Left lung (tissue), 10 donors: ENCODE measurements around the gene TMEM271. TPM values are rescaled to one million over a fixed set of nuclear protein-coding genes. Genes with fewer than 3 reads are reported as not detected.

Experiments
- ATAC-seq: fragments of 200-7000 bp; cut with Tn5 transposase; one replicate; pipeline ENCODE4 v1.9.1; 2020; ENCODE audit warnings: moderate library complexity
- DNase-seq, 4 donors: peaks; one replicate each; pipeline ENCODE4 v3.0.0-alpha.2; 2013 to 2020
- H3K27ac ChIP-seq, 2 donors: fragments of 200-600 bp; sonication (generic) in 1 of 2; one replicate each; pipeline versions ENCODE4 v1.5.0 to v1.8.0; 2020 to 2021
- H3K27me3 ChIP-seq, 2 donors: fragments of 200-600 bp; sonication (generic) in 1 of 2; one replicate each; pipeline versions ENCODE4 v1.5.0 to v1.8.0; 2020 to 2021
- H3K36me3 ChIP-seq, 2 donors: fragments of 200-600 bp; sonication (generic) in 1 of 2; one replicate each; pipeline versions ENCODE4 v1.5.0 to v1.8.0; 2020 to 2021
- H3K4me1 ChIP-seq, 2 donors: fragments of 200-600 bp; one replicate each; pipeline ENCODE4 v1.8.0; 2021
- H3K4me3 ChIP-seq, 2 donors: fragments of 200-600 bp; sonication (generic) in 1 of 2; one replicate each; pipeline versions ENCODE4 v1.5.0 to v1.8.0; 2020 to 2021; ENCODE audit warnings: mild to moderate bottlenecking in 1 of 2
- H3K9me3 ChIP-seq, 2 donors: fragments of 200-600 bp; sonication (generic) in 1 of 2; one replicate each; pipeline versions ENCODE4 v1.5.0 to v1.8.0; 2020 to 2021
- intact Hi-C, 2 donors: fragments of 100-400 bp; cut with DNase I; formaldehyde crosslinking; loops; one replicate each; pipeline versions ENCODE4 v1.11.2 to v1.14.2; 2022
- polyA plus RNA-seq, 6 donors: library from polyadenylated mRNA; unstranded; fragments of 120-200 nt; gene quantifications; one replicate each; pipeline ENCODE4 v1.2.1, GENCODE V29; 2013; ENCODE audit not compliant: insufficient read length in 6 of 6
- total RNA-seq, 2 donors: library from RNA; stranded (reverse); fragmentation: NEBNext Ultra II Directional; extraction: Animal tissue kit (Norgen Biotek cat#: 25700); gene quantifications; one replicate each; pipeline ENCODE4 v1.2.1, GENCODE V29; 2021
- TF ChIP-seq, protein P1 (sequence below), 2 donors: fragments of 200-600 bp; sonication (generic) in 1 of 2; IDR thresholded peaks; one replicate each; pipeline versions ENCODE4 v1.5.0 to v1.8.0; 2021; ENCODE audit warnings: antibody characterized with exemption in 2 of 2
- donor health status: DM: no; HTN: yes; CAD: no.
- donor health status: DM: no; HTN: no; CAD: no.

Gene TMEM271
- total and polyA plus RNA-seq, 8 donors, result not detected

DNA sequence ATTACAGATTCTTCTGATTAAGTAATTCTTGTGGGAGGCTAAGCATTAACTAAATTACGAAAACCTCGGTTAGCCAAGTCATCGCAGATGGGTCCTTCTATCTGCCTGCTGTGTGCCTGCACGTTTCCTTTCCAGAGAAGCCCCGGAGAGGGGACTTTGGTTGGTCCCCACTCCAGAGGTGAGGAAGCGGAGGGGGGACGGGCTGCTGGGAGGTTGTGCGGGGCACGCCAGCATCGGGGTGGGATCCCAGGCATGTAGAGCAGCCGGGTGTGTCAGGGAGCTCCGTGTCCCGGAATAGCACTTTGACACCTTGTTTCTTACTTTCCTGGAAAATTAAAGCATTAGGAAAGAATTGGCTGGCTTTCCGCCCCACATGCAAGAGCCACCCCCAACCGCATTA lies 50.4 kb downstream of the TMEM271 start:
- Histone ChIP-seq H3K27ac (no peak overlapping the region), H3K27me3 (no peaks in the 10 kb centered on the region), H3K4me1 (no peaks in the 10 kb centered on the region), H3K4me3 (no peak overlapping the region), H3K36me3 (peaks cover 4 to 99% of the 10 kb centered on the region in 2 donors), H3K9me3 (no peaks in the 10 kb centered on the region)
- TF ChIP-seq, protein P1, sequence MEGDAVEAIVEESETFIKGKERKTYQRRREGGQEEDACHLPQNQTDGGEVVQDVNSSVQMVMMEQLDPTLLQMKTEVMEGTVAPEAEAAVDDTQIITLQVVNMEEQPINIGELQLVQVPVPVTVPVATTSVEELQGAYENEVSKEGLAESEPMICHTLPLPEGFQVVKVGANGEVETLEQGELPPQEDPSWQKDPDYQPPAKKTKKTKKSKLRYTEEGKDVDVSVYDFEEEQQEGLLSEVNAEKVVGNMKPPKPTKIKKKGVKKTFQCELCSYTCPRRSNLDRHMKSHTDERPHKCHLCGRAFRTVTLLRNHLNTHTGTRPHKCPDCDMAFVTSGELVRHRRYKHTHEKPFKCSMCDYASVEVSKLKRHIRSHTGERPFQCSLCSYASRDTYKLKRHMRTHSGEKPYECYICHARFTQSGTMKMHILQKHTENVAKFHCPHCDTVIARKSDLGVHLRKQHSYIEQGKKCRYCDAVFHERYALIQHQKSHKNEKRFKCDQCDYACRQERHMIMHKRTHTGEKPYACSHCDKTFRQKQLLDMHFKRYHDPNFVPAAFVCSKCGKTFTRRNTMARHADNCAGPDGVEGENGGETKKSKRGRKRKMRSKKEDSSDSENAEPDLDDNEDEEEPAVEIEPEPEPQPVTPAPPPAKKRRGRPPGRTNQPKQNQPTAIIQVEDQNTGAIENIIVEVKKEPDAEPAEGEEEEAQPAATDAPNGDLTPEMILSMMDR (IDR thresholded peaks at IDR 0.05), result no peak
- no peak for ATAC-seq
- DNase-seq, result no peak
- intact Hi-C loops, result no loop called here

DNA sequence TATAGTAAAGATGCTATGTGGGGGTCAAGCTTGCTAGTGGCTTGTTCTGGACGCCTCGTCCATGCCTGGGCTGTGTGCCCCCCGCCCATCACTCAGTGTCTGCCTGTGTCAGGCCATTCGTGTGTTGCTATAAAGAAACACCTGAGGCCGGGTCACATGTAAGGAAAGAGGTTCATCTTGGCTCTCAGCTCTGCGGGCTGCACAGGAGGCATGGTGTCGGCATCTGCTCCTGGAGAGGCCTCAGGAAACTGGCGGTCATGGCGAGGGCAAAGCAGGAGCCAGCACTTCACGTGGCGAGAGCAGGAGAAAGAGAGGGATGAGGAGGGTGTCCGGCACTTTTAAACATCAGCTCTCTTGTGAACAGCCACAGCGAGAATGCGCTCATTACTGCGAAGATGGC lies 51.9 kb downstream of the TMEM271 start:
- Histone ChIP-seq H3K27ac (no peak overlapping the region), H3K4me3 (no peak overlapping the region), H3K27me3 (no peaks in the 10 kb centered on the region), H3K9me3 (no peaks in the 10 kb centered on the region), H3K36me3 (peaks cover 4 to 92% of the 10 kb centered on the region in 2 donors), H3K4me1 (no peaks in the 10 kb centered on the region)
- DNase-seq (no peak), ATAC-seq (no peak)
- intact Hi-C loops, result no loop called here
- TF ChIP-seq, protein P1 (IDR thresholded peaks at IDR 0.05), result no peak

Other genes starting within 250 kb of the TMEM271 start
- 10 to 100 TPM; 15.8 to 16.5 TPM for gene ZNF141, start 238.5 kb downstream of the TMEM271 start, total RNA-seq
- 10 to 100 TPM; 34.7 to 43.4 (median 37.6) TPM for gene ZNF141, start 238.5 kb downstream of the TMEM271 start, polyA plus RNA-seq
- 10 to 100 TPM; 21.2 to 23.0 TPM for gene ZNF721, start 77.1 kb downstream of the TMEM271 start, total RNA-seq
- gene ZNF721, start 77.1 kb downstream of the TMEM271 start, polyA plus RNA-seq, result 10 to 100 TPM; 36.7 to 43.1 (median 41.6) TPM
- gene PIGG, start 77.1 kb downstream of the TMEM271 start, total RNA-seq, result 10 to 100 TPM; 47.5 to 51.9 TPM
- gene PIGG, start 77.1 kb downstream of the TMEM271 start, polyA plus RNA-seq, result 10 to 100 TPM; 66.8 to 90.8 (median 84.1) TPM
- 10 to 100 TPM in 1 of 2 donors, 1 to 10 TPM in 1; 7.6 to 10.9 TPM for gene PDE6B, start 49.3 kb upstream of the TMEM271 start, total RNA-seq
- gene PDE6B, start 49.3 kb upstream of the TMEM271 start, polyA plus RNA-seq, result 10 to 100 TPM; 15.7 to 21.1 (median 17.7) TPM
- 100 to 1,000 TPM; 171 to 211 TPM for gene ATP5ME, start 98.0 kb upstream of the TMEM271 start, total RNA-seq
- gene ATP5ME, start 98.0 kb upstream of the TMEM271 start, polyA plus RNA-seq, result 100 to 1,000 TPM; 162 to 245 (median 189) TPM
- gene MYL5, start 98.2 kb upstream of the TMEM271 start, total RNA-seq, result 10 to 100 TPM in 1 of 2 donors, 1 to 10 TPM in 1; 7.8 to 11.3 TPM
- 10 to 100 TPM; 16.0 to 23.2 (median 19.7) TPM for gene MYL5, start 98.2 kb upstream of the TMEM271 start, polyA plus RNA-seq
- gene SLC49A3, start 112.9 kb upstream of the TMEM271 start, total RNA-seq, result 10 to 100 TPM; 23.2 to 27.5 TPM
- gene SLC49A3, start 112.9 kb upstream of the TMEM271 start, polyA plus RNA-seq, result 10 to 100 TPM in 1 of 6 donors, 1 to 10 TPM in 5; 7.4 to 10.5 (median 8.5) TPM
- gene PCGF3, start 129.5 kb upstream of the TMEM271 start, total RNA-seq, result 10 to 100 TPM; 43.7 to 49.2 TPM
- 100 to 1,000 TPM in 1 of 6 donors, 10 to 100 TPM in 5; 77.3 to 110 (median 92.8) TPM for gene PCGF3, start 129.5 kb upstream of the TMEM271 start, polyA plus RNA-seq
- gene CPLX1, start 249.8 kb upstream of the TMEM271 start, total RNA-seq, result 1 to 10 TPM; 3.1 to 3.2 TPM
- gene CPLX1, start 249.8 kb upstream of the TMEM271 start, polyA plus RNA-seq, result 1 to 10 TPM in 5 of 6 donors, under 1 TPM in 1; 0.98 to 1.8 (median 1.3) TPM